WTC11 (cell line): ENCODE data around the gene WNT2. TPM values are rescaled to one million over a fixed set of nuclear protein-coding genes. Genes with fewer than 3 reads are reported as not detected.

ENCODE experiments used
- ATAC-seq: fragments of 200-7000 bp; cut with Tn5 transposase; 2 replicates; pipeline ENCODE4 v1.10.0; 2021; ENCODE audit warnings: mild to moderate bottlenecking, moderate library complexity
- CTCF ChIA-PET: fragments of 300-600 bp; sonication (Branson Sonifier 250); formaldehyde crosslinking; loops from one replicate; lab custom pipeline; 2021; ENCODE audit warnings: antibody characterized with exemption; lab: Charles Lee
- POLR2A ChIA-PET: fragments of 350-600 bp; sonication (Branson Sonifier 250); formaldehyde crosslinking; loops from one replicate; lab custom pipeline; 2021; ENCODE audit warnings: antibody characterized with exemption; lab: Charles Lee
- DNase-seq: peaks from one replicate; pipeline ENCODE4 v3.0.0; 2021; ENCODE audit warnings: low spot score
- H3K27ac Mint-ChIP-seq: 2 replicates; pipeline ENCODE4 v1.8.0; 2021; ENCODE audit warnings: mixed read lengths
- H3K27me3 Mint-ChIP-seq: 2 replicates; pipeline ENCODE4 v1.8.0; 2021; ENCODE audit warnings: low read depth, mild to moderate bottlenecking, moderate library complexity, mixed read lengths
- H3K36me3 Mint-ChIP-seq: 2 replicates; pipeline ENCODE4 v1.8.0; 2021; ENCODE audit warnings: mixed read lengths
- H3K4me1 Mint-ChIP-seq: 2 replicates; pipeline ENCODE4 v1.8.0; 2022; ENCODE audit warnings: mixed read lengths
- H3K4me3 Mint-ChIP-seq: 2 replicates; pipeline ENCODE4 v1.8.0; 2021; ENCODE audit warnings: mild to moderate bottlenecking, moderate library complexity, mixed read lengths
- H3K9me3 Mint-ChIP-seq: 2 replicates; pipeline ENCODE4 v1.8.0; 2021; ENCODE audit warnings: mixed read lengths
- ATF1 ChIP-seq: sonication (generic); formaldehyde crosslinking; IDR thresholded peaks from 2 replicates; pipeline ENCODE4 v1.8.1; 2023; ENCODE audit warnings: mild to moderate bottlenecking, moderate library complexity, missing genetic modification reagents
- CBFB ChIP-seq: sonication (generic); formaldehyde crosslinking; IDR thresholded peaks from 2 replicates; pipeline ENCODE4 v1.8.1; 2022; ENCODE audit warnings: mild to moderate bottlenecking, low read depth, missing genetic modification reagents
- ELF4 ChIP-seq: sonication (generic); formaldehyde crosslinking; IDR thresholded peaks from 2 replicates; pipeline ENCODE4 v1.8.1; 2022; ENCODE audit warnings: low read depth, mild to moderate bottlenecking, moderate library complexity, missing genetic modification reagents
- GRHL2 ChIP-seq: fragments of 250-450 bp; sonication (Bioruptor Pico); IDR thresholded peaks from 2 replicates; pipeline ENCODE4 v1.8.0; 2022; ENCODE audit warnings: mild to moderate bottlenecking, moderate library complexity; ENCODE audit not compliant: insufficient replicate concordance, severe bottlenecking
- HMGA2 ChIP-seq: fragments of 250-450 bp; sonication (Bioruptor Pico); IDR thresholded peaks from 2 replicates; pipeline ENCODE4 v1.4.0; 2021; ENCODE audit warnings: mild to moderate bottlenecking, moderate library complexity
- JUN ChIP-seq: sonication (generic); formaldehyde crosslinking; IDR thresholded peaks from 2 replicates; pipeline ENCODE4 v1.8.0; 2023; ENCODE audit warnings: mild to moderate bottlenecking, missing genetic modification reagents
- NFATC4 ChIP-seq: fragments of 250-450 bp; sonication (Bioruptor Pico); IDR thresholded peaks from 2 replicates; pipeline ENCODE4 v1.9.0; 2021; ENCODE audit warnings: mild to moderate bottlenecking
- NR2C2 ChIP-seq: sonication (generic); formaldehyde crosslinking; IDR thresholded peaks from 2 replicates; pipeline ENCODE4 v1.8.0; 2022; ENCODE audit warnings: mild to moderate bottlenecking, missing genetic modification reagents
- NR3C1 ChIP-seq: sonication (generic); formaldehyde crosslinking; conservative IDR thresholded peaks from 2 replicates; pipeline ENCODE4 v1.8.1; 2023; ENCODE audit warnings: low read depth, mild to moderate bottlenecking, missing genetic modification reagents
- RORB ChIP-seq: fragments of 250-450 bp; sonication (Bioruptor Pico); IDR thresholded peaks from 2 replicates; pipeline ENCODE4 v1.9.0; 2021; ENCODE audit warnings: mild to moderate bottlenecking
- ZNF121 ChIP-seq: sonication (generic); formaldehyde crosslinking; IDR thresholded peaks from 2 replicates; pipeline ENCODE4 v1.8.0; 2023; ENCODE audit warnings: missing genetic modification reagents
- ZNF138 ChIP-seq: sonication (generic); formaldehyde crosslinking; conservative IDR thresholded peaks from 2 replicates; pipeline ENCODE4 v1.8.1; 2022; ENCODE audit warnings: mild to moderate bottlenecking, moderate library complexity, missing genetic modification reagents
- ZNF219 ChIP-seq: sonication (generic); formaldehyde crosslinking; IDR thresholded peaks from 2 replicates; pipeline ENCODE4 v1.8.0; 2023; ENCODE audit warnings: missing genetic modification reagents, mild to moderate bottlenecking, borderline replicate concordance
- ZNF232 ChIP-seq: sonication (generic); formaldehyde crosslinking; IDR thresholded peaks from 2 replicates; pipeline ENCODE4 v1.8.0; 2022; ENCODE audit warnings: mild to moderate bottlenecking, missing genetic modification reagents
- total RNA-seq: library from RNA; stranded (reverse); gene quantifications from 3 replicates; pipeline ENCODE4 v1.2.3, GENCODE V29; 2021
- TF ChIP-seq, protein P1 (sequence below): fragments of 250-450 bp; sonication (Bioruptor Pico); IDR thresholded peaks from 2 replicates; pipeline ENCODE4 v1.9.0; 2021; ENCODE audit warnings: mild to moderate bottlenecking
- TF ChIP-seq, protein P2 (sequence below): fragments of 250-450 bp; sonication (Bioruptor Pico); IDR thresholded peaks from 2 replicates; pipeline ENCODE4 v1.9.0; 2021; ENCODE audit warnings: moderate library complexity, mild to moderate bottlenecking, inconsistent platforms, borderline replicate concordance
- TF ChIP-seq, protein P3 (sequence below): fragments of 250-450 bp; sonication (Bioruptor Pico); IDR thresholded peaks from 2 replicates; pipeline ENCODE4 v1.8.0; 2021; ENCODE audit warnings: mild to moderate bottlenecking
- TF ChIP-seq, protein P4 (sequence below): fragments of 250-450 bp; sonication (Bioruptor Pico); IDR thresholded peaks from 2 replicates; pipeline ENCODE4 v1.9.0; 2021; ENCODE audit warnings: mild to moderate bottlenecking
- TF ChIP-seq, protein P5 (sequence below): sonication (generic); formaldehyde crosslinking; IDR thresholded peaks from 2 replicates; pipeline ENCODE4 v1.8.1; 2022; ENCODE audit warnings: missing genetic modification reagents, borderline replicate concordance
- TF ChIP-seq, protein P6 (sequence below): sonication (generic); formaldehyde crosslinking; IDR thresholded peaks from 2 replicates; pipeline ENCODE4 v1.8.0; 2022; ENCODE audit warnings: missing genetic modification reagents
- TF ChIP-seq, protein P7 (sequence below): sonication (generic); formaldehyde crosslinking; IDR thresholded peaks from 2 replicates; pipeline ENCODE4 v1.8.0; 2022; ENCODE audit warnings: mild to moderate bottlenecking, missing genetic modification reagents

The WNT2 gene
- total RNA-seq, 1 experiment from 2014 or later = not detected

DNA sequence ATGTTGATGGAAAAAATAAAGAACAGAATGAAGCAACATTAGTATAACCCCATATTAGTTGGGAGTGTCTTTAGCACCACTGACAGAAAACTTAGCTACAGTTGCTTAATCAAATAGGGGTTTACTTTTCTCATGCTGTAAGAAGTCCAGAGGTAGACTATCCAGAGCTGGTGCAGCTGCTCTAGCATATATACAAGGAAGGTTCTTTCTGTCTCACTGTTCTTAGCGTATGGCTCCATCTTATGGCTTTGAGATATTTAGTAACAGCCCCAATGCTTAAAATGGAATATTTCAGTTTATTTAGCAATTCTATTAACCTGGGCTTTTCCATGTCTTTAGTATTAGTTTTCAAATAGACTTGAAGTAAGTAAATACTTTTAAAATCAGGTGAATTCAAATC lies 15.2 kb upstream of the WNT2 start:
- POLR2A ChIA-PET = no interaction called here
- TF ChIP-seq ZNF232 (CRISPR knock-in tag) (no peak), ZNF121 (CRISPR knock-in tag) (no peak), JUN (CRISPR knock-in tag) (no peak), GRHL2 (CRISPR knock-in tag) (no peak), ATF1 (no peak)
- Mint-ChIP-seq H3K9me3 (no peaks in the 10 kb centered on the region), H3K4me1 (no peaks in the 10 kb centered on the region), H3K27me3 (no peaks in the 10 kb centered on the region), H3K27ac (no peak overlapping the region), H3K4me3 (no peak overlapping the region), H3K36me3 (no peaks in the 10 kb centered on the region)
- CTCF ChIA-PET = no interaction called here
- DNase-seq (no peak), ATAC-seq (no peak)

DNA sequence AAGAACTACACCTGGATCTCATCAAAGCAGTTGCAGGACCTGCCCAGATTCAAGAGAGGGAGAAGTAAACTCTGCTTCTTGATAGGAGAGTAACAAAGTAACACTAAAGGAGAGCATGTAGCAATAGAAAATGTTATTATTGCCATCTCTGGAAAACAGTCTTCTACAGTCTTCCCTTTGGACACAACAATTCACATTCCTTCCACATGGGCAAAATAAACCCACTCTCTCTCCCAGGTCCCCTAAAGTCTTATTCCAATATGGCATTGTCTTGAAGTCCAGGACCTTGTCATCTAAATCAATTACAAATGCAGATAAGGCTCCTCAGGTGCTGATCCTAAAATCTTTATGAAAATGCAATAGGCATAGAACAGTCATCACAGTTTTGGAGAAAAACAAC lies 10.3 kb upstream of the WNT2 start:
- TF ChIP-seq GRHL2 (CRISPR knock-in tag) (no peak), NR2C2 (CRISPR knock-in tag) (no peak), NFATC4 (CRISPR knock-in tag) (no peak), HMGA2 (no peak), NR3C1 (CRISPR knock-in tag) (no peak), RORB (CRISPR knock-in tag) (no peak), ATF1 (no peak), CBFB (no peak), ELF4 (CRISPR knock-in tag) (no peak), ZNF138 (CRISPR knock-in tag) (no peak), ZNF219 (CRISPR knock-in tag) (no peak)
- TF ChIP-seq, protein P1, sequence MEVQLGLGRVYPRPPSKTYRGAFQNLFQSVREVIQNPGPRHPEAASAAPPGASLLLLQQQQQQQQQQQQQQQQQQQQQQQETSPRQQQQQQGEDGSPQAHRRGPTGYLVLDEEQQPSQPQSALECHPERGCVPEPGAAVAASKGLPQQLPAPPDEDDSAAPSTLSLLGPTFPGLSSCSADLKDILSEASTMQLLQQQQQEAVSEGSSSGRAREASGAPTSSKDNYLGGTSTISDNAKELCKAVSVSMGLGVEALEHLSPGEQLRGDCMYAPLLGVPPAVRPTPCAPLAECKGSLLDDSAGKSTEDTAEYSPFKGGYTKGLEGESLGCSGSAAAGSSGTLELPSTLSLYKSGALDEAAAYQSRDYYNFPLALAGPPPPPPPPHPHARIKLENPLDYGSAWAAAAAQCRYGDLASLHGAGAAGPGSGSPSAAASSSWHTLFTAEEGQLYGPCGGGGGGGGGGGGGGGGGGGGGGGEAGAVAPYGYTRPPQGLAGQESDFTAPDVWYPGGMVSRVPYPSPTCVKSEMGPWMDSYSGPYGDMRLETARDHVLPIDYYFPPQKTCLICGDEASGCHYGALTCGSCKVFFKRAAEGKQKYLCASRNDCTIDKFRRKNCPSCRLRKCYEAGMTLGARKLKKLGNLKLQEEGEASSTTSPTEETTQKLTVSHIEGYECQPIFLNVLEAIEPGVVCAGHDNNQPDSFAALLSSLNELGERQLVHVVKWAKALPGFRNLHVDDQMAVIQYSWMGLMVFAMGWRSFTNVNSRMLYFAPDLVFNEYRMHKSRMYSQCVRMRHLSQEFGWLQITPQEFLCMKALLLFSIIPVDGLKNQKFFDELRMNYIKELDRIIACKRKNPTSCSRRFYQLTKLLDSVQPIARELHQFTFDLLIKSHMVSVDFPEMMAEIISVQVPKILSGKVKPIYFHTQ (CRISPR knock-in tag) = no peak
- TF ChIP-seq, protein P2, sequence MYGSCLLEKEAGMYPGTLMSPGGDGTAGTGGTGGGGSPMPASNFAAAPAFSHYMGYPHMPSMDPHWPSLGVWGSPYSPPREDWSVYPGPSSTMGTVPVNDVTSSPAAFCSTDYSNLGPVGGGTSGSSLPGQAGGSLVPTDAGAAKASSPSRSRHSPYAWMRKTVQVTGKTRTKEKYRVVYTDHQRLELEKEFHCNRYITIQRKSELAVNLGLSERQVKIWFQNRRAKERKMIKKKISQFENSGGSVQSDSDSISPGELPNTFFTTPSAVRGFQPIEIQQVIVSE (CRISPR knock-in tag) = no peak
- TF ChIP-seq, protein P3, sequence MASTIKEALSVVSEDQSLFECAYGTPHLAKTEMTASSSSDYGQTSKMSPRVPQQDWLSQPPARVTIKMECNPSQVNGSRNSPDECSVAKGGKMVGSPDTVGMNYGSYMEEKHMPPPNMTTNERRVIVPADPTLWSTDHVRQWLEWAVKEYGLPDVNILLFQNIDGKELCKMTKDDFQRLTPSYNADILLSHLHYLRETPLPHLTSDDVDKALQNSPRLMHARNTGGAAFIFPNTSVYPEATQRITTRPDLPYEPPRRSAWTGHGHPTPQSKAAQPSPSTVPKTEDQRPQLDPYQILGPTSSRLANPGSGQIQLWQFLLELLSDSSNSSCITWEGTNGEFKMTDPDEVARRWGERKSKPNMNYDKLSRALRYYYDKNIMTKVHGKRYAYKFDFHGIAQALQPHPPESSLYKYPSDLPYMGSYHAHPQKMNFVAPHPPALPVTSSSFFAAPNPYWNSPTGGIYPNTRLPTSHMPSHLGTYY (CRISPR knock-in tag) = no peak
- TF ChIP-seq, protein P4, sequence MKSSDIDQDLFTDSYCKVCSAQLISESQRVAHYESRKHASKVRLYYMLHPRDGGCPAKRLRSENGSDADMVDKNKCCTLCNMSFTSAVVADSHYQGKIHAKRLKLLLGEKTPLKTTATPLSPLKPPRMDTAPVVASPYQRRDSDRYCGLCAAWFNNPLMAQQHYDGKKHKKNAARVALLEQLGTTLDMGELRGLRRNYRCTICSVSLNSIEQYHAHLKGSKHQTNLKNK = no peak
- TF ChIP-seq, protein P5, sequence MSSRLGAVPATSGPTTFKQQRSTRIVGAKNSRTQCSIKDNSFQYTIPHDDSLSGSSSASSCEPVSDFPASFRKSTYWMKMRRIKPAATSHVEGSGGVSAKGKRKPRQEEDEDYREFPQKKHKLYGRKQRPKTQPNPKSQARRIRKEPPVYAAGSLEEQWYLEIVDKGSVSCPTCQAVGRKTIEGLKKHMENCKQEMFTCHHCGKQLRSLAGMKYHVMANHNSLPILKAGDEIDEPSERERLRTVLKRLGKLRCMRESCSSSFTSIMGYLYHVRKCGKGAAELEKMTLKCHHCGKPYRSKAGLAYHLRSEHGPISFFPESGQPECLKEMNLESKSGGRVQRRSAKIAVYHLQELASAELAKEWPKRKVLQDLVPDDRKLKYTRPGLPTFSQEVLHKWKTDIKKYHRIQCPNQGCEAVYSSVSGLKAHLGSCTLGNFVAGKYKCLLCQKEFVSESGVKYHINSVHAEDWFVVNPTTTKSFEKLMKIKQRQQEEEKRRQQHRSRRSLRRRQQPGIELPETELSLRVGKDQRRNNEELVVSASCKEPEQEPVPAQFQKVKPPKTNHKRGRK = no peak
- TF ChIP-seq, protein P6, sequence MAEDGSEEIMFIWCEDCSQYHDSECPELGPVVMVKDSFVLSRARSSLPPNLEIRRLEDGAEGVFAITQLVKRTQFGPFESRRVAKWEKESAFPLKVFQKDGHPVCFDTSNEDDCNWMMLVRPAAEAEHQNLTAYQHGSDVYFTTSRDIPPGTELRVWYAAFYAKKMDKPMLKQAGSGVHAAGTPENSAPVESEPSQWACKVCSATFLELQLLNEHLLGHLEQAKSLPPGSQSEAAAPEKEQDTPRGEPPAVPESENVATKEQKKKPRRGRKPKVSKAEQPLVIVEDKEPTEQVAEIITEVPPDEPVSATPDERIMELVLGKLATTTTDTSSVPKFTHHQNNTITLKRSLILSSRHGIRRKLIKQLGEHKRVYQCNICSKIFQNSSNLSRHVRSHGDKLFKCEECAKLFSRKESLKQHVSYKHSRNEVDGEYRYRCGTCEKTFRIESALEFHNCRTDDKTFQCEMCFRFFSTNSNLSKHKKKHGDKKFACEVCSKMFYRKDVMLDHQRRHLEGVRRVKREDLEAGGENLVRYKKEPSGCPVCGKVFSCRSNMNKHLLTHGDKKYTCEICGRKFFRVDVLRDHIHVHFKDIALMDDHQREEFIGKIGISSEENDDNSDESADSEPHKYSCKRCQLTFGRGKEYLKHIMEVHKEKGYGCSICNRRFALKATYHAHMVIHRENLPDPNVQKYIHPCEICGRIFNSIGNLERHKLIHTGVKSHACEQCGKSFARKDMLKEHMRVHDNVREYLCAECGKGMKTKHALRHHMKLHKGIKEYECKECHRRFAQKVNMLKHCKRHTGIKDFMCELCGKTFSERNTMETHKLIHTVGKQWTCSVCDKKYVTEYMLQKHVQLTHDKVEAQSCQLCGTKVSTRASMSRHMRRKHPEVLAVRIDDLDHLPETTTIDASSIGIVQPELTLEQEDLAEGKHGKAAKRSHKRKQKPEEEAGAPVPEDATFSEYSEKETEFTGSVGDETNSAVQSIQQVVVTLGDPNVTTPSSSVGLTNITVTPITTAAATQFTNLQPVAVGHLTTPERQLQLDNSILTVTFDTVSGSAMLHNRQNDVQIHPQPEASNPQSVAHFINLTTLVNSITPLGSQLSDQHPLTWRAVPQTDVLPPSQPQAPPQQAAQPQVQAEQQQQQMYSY = no peak
- TF ChIP-seq, protein P7, sequence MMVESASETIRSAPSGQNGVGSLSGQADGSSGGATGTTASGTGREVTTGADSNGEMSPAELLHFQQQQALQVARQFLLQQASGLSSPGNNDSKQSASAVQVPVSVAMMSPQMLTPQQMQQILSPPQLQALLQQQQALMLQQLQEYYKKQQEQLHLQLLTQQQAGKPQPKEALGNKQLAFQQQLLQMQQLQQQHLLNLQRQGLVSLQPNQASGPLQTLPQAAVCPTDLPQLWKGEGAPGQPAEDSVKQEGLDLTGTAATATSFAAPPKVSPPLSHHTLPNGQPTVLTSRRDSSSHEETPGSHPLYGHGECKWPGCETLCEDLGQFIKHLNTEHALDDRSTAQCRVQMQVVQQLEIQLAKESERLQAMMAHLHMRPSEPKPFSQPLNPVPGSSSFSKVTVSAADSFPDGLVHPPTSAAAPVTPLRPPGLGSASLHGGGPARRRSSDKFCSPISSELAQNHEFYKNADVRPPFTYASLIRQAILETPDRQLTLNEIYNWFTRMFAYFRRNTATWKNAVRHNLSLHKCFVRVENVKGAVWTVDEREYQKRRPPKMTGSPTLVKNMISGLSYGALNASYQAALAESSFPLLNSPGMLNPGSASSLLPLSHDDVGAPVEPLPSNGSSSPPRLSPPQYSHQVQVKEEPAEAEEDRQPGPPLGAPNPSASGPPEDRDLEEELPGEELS (CRISPR knock-in tag) = no peak
- H3K27ac Mint-ChIP-seq = no peak overlapping the region
- no peak overlapping the region for H3K4me3 Mint-ChIP-seq
- no peaks in the 10 kb centered on the region for H3K36me3 Mint-ChIP-seq
- DNase-seq = no peak
- H3K4me1 Mint-ChIP-seq = no peaks in the 10 kb centered on the region
- H3K9me3 Mint-ChIP-seq = no peaks in the 10 kb centered on the region
- H3K27me3 Mint-ChIP-seq = peaks cover 10% of the 10 kb centered on the region
- ChIA-PET POLR2A (no interaction called here), CTCF (interaction anchor here (0.7 to 1.1 kb wide), 3 partner anchors 9 to 540 kb away, joined by 3 to 6 read pairs (median 3); partner anchors contain the start of genes CTTNBP2 and WNT2)
- ATAC-seq = peak; percentile 56
